Adrenal gland (tissue), 5 donors: ENCODE data around the gene AGBL4.

Source experiments
- CTCF ChIP-seq, 6 experiments: fragments of 450-650 bp in 4 of 6; fragments of 200-600 bp in 2 of 6; sonication (generic) in 1 of 6; IDR thresholded peaks; 1 replicate in 5 of 6; 2 replicates in 1 of 6; pipeline versions ENCODE4 v1.5.1 to v1.8.0; 2016 to 2021; ENCODE audit warnings: antibody characterized with exemption in 6 of 6, mild to moderate bottlenecking in 2 of 6, moderate library complexity in 1 of 6
- POLR2A ChIP-seq, 2 donors: fragments of 450-650 bp; IDR thresholded peaks; one replicate each; pipeline ENCODE4 v1.6.1; 2017; ENCODE audit warnings: antibody characterized with exemption in 2 of 2, mild to moderate bottlenecking in 2 of 2, moderate library complexity in 1 of 2
- donor health status: DM: no; HTN: no; CAD: no.

GRCh38 chr1:49111931-49112330 is 911.8 kb downstream of the AGBL4 start:
- TF ChIP-seq POLR2A (IDR thresholded peaks at IDR 0.05) (no peak), CTCF (IDR thresholded peaks at IDR 0.05) (no peak)
